H1 (cell line): Measurements from ENCODE around the gene CRAT. TPM values are rescaled to one million over a fixed set of nuclear protein-coding genes. Genes with fewer than 3 reads are reported as not detected.

Source experiments
- ASH2L ChIP-seq: fragments of 200-600, 300-600 bp; sonication (generic); IDR thresholded peaks from one replicate; pipeline ENCODE4 v1.7.1; 2017; ENCODE audit warnings: low read length
- NANOG ChIP-seq: IDR thresholded peaks from 2 replicates; pipeline ENCODE4 v1.6.1; 2011; ENCODE audit warnings: low read length, low read depth, mild to moderate bottlenecking, inconsistent platforms; ENCODE audit not compliant: insufficient read depth, poor library complexity, severe bottlenecking
- NRF1 ChIP-seq: IDR thresholded peaks from 2 replicates; pipeline ENCODE4 v1.6.1; 2011; ENCODE audit warnings: mild to moderate bottlenecking, low read depth, low read length, improper control_type of control experiment
- SIRT6 ChIP-seq: IDR thresholded peaks from one replicate; pipeline ENCODE4 v1.7.1; 2012; ENCODE audit warnings: low read length, inconsistent platforms
- SP4 ChIP-seq: IDR thresholded peaks from 2 replicates; pipeline ENCODE4 v1.6.1; 2012; ENCODE audit warnings: low read length, inconsistent platforms
- TCF12 ChIP-seq: IDR thresholded peaks from 2 replicates; pipeline ENCODE4 v1.6.1; 2011; ENCODE audit warnings: low read depth, mild to moderate bottlenecking, low read length
- polyA plus RNA-seq, 7 experiments: library from polyadenylated mRNA; depleted of rRNA in 3 of 7; stranded (reverse) in 5 of 7; unstranded in 2 of 7; fragments of >200 nt in 5 of 7; fragments of 200-250 nt in 2 of 7; gene quantifications; 1 replicate in 5 of 7; 2 replicates in 1 of 7; 4 replicates in 1 of 7; pipeline versions ENCODE4 v1.2.1 to v1.2.3, GENCODE V29; 2011 to 2013; ENCODE audit warnings: missing spikeins in 2 of 7, mixed read lengths in 2 of 7
- total RNA-seq: library from RNA; stranded (reverse); fragmentation: NEBNext Ultra II Directional; extraction: Animal tissue kit (Norgen Biotek cat#: 25700); gene quantifications from 2 replicates; pipeline ENCODE4 v1.2.1, GENCODE V29; 2021
- TF ChIP-seq, protein P1 (sequence below): fragments of 300-600 bp; sonication (generic); IDR thresholded peaks from 2 replicates; pipeline ENCODE4 v1.7.1; 2012; ENCODE audit warnings: low read length, moderate library complexity, mild to moderate bottlenecking, inconsistent platforms; ENCODE audit not compliant: insufficient replicate concordance
- TF ChIP-seq, protein P2 (sequence below), 3 experiments: IDR thresholded peaks; 1 replicate in 2 of 3; 2 replicates in 1 of 3; pipeline versions ENCODE4 v1.5.1 to v1.6.1; 2011; ENCODE audit warnings: low read length in 3 of 3, mild to moderate bottlenecking in 3 of 3, inconsistent platforms in 2 of 3, low read depth in 1 of 3, moderate library complexity in 1 of 3; ENCODE audit not compliant: insufficient read depth in 1 of 3; ENCODE audit errors: control extremely low read depth in 1 of 3
- TF ChIP-seq, protein P3 (sequence below): IDR thresholded peaks from 2 replicates; pipeline ENCODE4 v1.6.1; 2011; ENCODE audit warnings: low read depth, mild to moderate bottlenecking, low read length; ENCODE audit not compliant: insufficient read depth

Gene CRAT
- total and polyA plus RNA-seq, 2 of the 8 experiments (the other 6 are each of a cell fraction or from before 2014, with no cell fraction given) = 8.2 to 17.3 TPM

DNA sequence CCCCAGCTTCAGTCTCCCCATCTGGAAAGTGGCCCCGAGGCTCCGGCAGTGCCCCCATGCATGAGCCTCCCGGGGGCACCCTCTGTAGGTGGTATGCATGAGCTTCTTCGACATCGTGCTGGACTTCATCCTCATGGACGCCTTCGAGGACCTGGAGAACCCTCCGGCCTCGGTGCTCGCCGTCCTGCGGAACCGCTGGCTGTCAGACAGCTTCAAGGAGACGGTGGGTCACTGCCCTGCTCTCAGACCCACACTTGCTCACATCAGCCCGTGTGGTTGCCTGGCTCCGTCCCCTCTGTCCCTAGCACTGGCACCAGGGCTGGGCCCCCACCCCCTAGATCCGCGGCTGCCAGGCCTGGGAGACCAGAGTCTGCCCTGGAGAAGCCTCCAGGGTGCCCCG is 42.5 kb downstream of the CRAT start (continued):
- TF ChIP-seq, protein P1, sequence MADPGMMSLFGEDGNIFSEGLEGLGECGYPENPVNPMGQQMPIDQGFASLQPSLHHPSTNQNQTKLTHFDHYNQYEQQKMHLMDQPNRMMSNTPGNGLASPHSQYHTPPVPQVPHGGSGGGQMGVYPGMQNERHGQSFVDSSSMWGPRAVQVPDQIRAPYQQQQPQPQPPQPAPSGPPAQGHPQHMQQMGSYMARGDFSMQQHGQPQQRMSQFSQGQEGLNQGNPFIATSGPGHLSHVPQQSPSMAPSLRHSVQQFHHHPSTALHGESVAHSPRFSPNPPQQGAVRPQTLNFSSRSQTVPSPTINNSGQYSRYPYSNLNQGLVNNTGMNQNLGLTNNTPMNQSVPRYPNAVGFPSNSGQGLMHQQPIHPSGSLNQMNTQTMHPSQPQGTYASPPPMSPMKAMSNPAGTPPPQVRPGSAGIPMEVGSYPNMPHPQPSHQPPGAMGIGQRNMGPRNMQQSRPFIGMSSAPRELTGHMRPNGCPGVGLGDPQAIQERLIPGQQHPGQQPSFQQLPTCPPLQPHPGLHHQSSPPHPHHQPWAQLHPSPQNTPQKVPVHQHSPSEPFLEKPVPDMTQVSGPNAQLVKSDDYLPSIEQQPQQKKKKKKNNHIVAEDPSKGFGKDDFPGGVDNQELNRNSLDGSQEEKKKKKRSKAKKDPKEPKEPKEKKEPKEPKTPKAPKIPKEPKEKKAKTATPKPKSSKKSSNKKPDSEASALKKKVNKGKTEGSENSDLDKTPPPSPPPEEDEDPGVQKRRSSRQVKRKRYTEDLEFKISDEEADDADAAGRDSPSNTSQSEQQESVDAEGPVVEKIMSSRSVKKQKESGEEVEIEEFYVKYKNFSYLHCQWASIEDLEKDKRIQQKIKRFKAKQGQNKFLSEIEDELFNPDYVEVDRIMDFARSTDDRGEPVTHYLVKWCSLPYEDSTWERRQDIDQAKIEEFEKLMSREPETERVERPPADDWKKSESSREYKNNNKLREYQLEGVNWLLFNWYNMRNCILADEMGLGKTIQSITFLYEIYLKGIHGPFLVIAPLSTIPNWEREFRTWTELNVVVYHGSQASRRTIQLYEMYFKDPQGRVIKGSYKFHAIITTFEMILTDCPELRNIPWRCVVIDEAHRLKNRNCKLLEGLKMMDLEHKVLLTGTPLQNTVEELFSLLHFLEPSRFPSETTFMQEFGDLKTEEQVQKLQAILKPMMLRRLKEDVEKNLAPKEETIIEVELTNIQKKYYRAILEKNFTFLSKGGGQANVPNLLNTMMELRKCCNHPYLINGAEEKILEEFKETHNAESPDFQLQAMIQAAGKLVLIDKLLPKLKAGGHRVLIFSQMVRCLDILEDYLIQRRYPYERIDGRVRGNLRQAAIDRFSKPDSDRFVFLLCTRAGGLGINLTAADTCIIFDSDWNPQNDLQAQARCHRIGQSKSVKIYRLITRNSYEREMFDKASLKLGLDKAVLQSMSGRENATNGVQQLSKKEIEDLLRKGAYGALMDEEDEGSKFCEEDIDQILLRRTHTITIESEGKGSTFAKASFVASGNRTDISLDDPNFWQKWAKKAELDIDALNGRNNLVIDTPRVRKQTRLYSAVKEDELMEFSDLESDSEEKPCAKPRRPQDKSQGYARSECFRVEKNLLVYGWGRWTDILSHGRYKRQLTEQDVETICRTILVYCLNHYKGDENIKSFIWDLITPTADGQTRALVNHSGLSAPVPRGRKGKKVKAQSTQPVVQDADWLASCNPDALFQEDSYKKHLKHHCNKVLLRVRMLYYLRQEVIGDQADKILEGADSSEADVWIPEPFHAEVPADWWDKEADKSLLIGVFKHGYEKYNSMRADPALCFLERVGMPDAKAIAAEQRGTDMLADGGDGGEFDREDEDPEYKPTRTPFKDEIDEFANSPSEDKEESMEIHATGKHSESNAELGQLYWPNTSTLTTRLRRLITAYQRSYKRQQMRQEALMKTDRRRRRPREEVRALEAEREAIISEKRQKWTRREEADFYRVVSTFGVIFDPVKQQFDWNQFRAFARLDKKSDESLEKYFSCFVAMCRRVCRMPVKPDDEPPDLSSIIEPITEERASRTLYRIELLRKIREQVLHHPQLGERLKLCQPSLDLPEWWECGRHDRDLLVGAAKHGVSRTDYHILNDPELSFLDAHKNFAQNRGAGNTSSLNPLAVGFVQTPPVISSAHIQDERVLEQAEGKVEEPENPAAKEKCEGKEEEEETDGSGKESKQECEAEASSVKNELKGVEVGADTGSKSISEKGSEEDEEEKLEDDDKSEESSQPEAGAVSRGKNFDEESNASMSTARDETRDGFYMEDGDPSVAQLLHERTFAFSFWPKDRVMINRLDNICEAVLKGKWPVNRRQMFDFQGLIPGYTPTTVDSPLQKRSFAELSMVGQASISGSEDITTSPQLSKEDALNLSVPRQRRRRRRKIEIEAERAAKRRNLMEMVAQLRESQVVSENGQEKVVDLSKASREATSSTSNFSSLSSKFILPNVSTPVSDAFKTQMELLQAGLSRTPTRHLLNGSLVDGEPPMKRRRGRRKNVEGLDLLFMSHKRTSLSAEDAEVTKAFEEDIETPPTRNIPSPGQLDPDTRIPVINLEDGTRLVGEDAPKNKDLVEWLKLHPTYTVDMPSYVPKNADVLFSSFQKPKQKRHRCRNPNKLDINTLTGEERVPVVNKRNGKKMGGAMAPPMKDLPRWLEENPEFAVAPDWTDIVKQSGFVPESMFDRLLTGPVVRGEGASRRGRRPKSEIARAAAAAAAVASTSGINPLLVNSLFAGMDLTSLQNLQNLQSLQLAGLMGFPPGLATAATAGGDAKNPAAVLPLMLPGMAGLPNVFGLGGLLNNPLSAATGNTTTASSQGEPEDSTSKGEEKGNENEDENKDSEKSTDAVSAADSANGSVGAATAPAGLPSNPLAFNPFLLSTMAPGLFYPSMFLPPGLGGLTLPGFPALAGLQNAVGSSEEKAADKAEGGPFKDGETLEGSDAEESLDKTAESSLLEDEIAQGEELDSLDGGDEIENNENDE = no peak
- TF ChIP-seq ASH2L (no peak), NRF1 (no peak), NANOG (no peak), TCF12 (no peak), SIRT6 (no peak), SP4 (no peak)
- TF ChIP-seq, protein P2, sequence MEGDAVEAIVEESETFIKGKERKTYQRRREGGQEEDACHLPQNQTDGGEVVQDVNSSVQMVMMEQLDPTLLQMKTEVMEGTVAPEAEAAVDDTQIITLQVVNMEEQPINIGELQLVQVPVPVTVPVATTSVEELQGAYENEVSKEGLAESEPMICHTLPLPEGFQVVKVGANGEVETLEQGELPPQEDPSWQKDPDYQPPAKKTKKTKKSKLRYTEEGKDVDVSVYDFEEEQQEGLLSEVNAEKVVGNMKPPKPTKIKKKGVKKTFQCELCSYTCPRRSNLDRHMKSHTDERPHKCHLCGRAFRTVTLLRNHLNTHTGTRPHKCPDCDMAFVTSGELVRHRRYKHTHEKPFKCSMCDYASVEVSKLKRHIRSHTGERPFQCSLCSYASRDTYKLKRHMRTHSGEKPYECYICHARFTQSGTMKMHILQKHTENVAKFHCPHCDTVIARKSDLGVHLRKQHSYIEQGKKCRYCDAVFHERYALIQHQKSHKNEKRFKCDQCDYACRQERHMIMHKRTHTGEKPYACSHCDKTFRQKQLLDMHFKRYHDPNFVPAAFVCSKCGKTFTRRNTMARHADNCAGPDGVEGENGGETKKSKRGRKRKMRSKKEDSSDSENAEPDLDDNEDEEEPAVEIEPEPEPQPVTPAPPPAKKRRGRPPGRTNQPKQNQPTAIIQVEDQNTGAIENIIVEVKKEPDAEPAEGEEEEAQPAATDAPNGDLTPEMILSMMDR (IDR thresholded peaks at IDR 0.05; ENCODE audit: control extremely low read depth in 1 of 3, insufficient read depth in 1 of 3, low read depth in 1 of 3, low read length in 3 of 3) = no peak
- TF ChIP-seq, protein P3, sequence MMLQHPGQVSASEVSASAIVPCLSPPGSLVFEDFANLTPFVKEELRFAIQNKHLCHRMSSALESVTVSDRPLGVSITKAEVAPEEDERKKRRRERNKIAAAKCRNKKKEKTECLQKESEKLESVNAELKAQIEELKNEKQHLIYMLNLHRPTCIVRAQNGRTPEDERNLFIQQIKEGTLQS = no peak
